ENCODE data around the gene BAZ2B.

The BAZ2B gene

GRCh38 chr2:159461076-159461475 is 155.3 kb downstream of the BAZ2B start:
- no peak for DNase-seq (ENCODE audit: low spot score)

DNA sequence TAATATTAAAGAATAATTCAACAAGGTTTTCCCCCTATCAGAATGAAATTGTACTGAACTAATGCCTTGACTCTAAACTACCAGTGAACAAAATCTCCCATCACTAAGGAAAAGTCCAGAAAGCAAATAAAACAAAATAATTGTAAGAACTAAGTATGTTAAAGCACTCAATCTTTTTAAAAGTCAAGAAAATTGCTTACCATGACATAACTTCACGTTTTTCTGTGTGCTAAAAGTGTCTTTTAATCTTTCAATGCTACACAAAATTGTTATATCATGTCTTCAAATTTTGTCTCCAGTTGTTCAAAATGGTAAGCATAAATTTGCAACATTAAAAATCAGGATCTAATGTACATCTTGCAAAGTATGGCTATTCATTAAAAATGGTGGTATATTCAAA is 156.1 kb downstream of the BAZ2B start:
- no peak for DNase-seq (ENCODE audit: low spot score)

DNA sequence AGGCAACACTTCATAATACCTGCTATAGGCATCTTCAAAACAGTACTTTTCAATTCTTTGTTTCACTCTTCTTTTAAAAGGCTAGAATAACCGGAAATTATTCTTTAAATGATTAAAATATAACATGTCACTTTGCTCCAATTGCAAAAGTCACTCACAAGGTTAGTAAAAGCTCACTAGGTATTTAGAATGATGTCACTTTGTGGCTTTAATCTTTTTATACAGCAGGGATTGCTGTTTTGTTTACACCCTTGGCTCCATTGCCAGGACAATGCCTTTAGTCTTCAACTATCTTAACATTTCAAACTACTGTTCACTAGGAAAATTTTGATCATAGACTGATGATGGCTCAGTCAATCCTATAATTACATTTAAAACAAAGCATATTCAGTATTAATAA is 157.1 kb downstream of the BAZ2B start:
- DNase-seq (ENCODE audit: low spot score), result no peak

- DNase-seq (ENCODE audit: low spot score), result no peak
Observed at GRCh38 chr2:159457589-159457988, 158.8 kb downstream of the BAZ2B start.

- DNase-seq (ENCODE audit: low spot score), result no peak
Observed at GRCh38 chr2:159456500-159457426, 159.6 kb downstream of the BAZ2B start.

DNA sequence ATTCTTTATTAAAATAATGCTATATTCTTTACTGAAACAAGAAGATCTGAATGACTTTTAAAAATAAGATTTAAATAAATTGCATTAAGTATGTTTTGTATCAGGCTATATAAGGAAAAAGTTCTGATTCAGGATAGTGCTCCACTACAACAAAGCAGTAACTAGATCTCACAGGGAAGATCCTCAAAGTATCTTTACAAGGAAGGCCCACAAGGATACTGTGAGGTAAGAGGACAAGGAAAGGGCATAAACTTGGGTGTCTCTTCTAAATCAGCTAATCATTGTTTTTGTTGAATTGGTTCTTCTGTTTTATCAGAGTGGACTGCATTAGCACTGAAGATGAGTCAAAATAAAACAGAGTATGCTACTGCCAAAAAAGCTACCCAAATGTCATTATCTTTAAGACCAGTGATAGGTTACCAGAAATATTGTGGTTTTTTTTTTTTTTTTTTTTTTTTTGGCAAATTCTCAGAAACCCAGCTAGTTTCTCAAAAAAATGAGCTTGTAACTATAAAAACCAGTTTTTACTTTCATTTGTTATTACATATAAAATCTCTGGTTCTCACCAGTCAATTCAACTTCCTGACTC is 160.9 kb downstream of the BAZ2B start:
- no peak for DNase-seq (ENCODE audit: low spot score)

DNA sequence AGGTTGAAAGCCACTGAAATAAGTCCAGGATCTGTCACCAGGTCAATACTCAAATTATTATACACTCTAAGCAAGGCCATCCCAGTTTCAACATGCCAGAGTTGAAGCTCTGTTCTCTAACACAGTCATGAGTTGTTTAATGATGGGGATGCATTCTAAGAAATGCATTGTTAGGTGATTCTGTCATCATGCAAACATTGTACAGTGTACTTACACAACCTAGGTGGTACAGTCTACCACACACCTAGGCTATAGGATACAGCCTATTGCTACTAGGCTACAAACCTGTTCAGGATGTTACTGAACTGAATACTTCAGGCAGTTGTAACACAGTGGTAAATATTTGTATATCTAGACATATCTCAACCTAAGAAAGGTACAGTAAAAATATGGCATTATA is 162.2 kb downstream of the BAZ2B start:
- no peak for DNase-seq (ENCODE audit: low spot score)

DNA sequence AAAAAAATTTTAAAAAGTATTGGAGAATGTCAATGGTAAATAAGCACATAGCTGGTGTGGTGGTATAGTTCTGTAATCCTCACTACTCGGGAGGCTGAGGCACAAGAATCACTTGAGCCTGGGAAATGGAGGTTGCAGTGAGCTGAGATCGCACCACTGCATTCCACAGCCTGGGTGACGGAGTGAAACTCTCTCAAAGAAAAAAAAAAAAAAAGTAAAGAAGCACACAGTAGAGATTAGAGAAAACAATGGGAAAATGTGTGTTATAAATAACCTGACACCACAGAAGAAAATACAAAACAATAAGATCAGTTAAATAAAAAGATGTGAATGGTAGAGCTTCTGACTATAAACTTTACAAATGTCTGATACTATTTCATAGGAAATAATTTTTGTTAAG is 166.2 kb downstream of the BAZ2B start:
- DNase-seq (ENCODE audit: low spot score), result no peak

DNA sequence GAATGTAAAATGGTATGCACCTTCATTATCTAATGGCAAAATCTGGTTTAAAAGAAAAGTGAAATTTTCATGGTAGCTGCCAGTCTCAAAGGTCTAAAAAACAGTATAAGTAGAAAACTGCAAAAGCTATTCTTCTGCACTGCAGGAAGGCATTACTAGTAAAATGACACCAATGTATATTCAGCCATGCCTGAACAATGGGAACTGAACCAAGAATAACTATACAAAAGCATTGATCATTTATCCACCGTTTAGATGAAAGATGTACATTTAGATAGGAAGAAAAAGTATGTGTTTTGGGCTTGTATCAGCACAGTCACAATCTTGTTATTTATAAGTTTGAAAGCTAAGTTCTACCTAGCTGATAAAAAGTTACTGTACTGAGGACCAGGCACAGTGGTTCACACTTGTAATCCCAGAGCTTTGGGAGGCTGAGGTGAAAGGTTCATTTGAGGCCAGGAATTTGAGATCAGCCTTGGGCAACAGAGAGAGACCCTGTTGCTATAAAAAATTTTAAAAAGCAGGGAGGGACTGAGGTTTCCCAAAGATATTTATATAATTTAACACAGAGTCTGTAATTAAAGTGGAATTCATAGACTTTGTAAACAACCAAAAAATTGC is 166.7 kb downstream of the BAZ2B start:
- DNase-seq (ENCODE audit: low spot score), result no peak

DNA sequence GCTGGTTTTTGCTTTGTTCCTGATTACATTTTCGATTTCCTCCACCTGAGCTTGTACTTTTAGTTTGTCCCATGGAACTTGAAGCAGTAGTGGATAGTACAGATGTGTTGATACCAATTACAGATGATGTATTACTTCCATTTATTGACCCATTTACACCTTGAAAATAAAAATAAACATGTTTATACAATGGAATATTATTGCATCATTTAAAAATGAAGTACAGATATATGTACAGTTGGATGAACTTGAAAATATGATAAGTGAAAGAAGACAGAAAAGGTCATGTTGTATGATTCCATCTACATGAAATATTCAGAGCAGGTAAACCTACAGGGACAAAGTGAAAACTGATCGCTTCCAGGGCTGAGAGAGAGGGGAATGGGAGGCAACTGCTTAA is 169.5 kb downstream of the BAZ2B start:
- no peak for DNase-seq (ENCODE audit: low spot score)

GRCh38 chr2:159446201-159446600 is 170.1 kb downstream of the BAZ2B start:
- DNase-seq (ENCODE audit: low spot score), result no peak

DNA sequence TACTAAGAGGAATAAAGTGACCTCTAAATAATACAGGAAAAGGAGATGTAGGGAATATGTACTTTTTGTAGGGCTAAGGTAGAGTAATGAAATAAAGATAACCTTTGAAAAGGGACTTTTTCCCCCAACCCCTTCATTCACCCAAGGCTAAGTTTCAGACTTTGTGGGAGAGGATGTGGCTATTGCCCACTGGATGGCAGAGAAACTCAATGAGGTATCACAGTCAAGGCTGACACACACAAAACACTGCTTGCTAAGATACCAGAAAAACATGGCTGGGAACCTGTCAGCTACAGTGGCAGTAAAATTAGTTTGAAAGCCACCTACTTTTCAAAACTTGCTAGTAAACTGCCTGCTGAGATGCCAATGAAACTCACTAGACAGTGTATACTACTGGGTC is 171.0 kb downstream of the BAZ2B start:
- DNase-seq (ENCODE audit: low spot score), result no peak

DNA sequence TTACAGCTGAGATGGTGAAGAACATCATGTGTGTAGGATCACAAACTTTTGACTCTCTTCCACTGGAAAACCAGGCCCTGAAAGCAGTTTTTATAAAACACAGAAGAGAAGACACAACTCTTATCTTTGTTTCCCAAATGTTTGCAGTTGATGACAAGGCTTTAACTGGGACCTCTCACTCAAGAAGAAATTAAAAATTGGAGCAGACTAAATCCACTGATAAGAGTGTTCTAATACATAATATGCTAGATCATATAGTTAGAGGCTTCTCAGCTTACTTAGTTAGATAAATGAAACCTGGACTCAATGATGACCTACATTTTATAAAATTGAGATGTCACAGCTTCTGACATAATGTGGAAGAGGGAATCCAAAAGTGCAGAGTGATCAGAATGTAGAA is 171.6 kb downstream of the BAZ2B start:
- DNase-seq (ENCODE audit: low spot score), result no peak

GRCh38 chr2:159442159-159442852 is 174.0 kb downstream of the BAZ2B start:
- no peak for DNase-seq (ENCODE audit: low spot score)

GRCh38 chr2:159441182-159441581 is 175.2 kb downstream of the BAZ2B start:
- no peak for DNase-seq (ENCODE audit: low spot score)

- DNase-seq (ENCODE audit: low spot score), result no peak
Observed at GRCh38 chr2:159439421-159439820, 176.9 kb downstream of the BAZ2B start.

DNA sequence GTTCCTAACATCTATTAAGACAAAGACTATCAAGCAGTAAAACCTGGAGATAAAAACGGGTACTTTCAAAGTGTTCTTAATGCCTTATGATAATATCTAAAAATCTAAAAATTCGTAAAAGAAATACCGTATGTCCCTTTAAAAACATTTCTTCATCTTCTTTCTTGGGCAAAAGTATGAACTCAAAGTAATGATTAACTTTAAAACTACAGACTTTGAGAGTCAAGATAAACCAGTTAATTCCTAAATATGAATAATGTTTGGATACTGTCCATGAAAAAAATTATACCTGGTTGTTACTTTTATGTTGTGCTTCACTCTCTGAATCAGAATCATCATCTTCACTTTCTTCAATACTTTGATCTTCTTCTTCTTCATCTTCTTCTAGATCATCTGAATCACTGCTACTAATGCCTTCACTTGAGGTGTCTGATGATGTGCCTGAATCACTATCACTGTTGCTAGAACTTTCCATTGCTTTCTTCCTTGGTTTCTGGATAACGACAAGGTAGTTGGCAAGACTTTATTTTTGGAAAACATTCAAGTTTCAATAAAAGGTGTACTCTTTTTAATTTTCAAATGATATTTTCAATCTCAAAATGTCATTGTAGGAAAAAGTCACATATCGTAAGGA is 177.5 kb downstream of the BAZ2B start:
- DNase-seq (ENCODE audit: low spot score), result no peak

GRCh38 chr2:159438284-159438683 is 178.1 kb downstream of the BAZ2B start:
- no peak for DNase-seq (ENCODE audit: low spot score)

DNA sequence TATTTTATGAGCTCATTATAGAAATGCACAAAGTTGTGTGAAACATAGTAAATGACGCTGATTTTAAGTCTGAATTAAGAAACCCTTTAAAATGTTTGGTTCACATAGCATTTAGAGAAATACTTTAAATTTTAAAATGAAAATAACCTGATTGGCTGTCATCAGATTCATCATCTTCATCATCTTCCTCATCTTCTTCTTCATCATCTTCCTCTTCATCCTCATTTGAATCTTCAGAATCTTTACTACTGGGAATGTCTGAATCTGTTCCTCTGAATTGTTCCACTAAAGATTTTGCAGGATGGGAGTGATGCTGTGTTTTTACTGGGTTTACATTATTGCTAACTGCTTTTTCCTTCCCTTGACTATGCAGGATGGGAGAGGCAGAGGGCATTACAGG is 183.7 kb downstream of the BAZ2B start:
- DNase-seq (ENCODE audit: low spot score), result no peak

- DNase-seq (ENCODE audit: low spot score), result no peak
Observed at GRCh38 chr2:159427048-159427447, 189.3 kb downstream of the BAZ2B start.

- no peak for DNase-seq (ENCODE audit: low spot score)
Observed at GRCh38 chr2:159419403-159419802, 196.9 kb downstream of the BAZ2B start.

DNA sequence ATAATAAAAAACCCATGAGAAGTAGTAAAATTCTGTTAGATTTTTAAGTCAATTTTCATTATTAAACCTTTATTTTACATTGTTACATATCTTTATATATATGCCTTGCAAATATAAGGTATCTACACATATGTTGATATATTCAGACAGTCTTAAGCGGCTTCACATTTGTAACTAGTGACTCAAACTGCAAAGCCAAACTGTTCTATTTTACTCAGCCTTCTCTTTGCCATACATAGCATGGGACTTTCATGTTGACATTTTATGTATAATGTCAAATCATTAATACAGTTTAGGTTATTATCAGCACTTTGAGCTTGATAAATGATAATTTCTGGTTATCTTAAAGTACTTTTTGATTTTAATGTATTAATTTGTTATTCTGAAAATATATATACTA is 204.9 kb downstream of the BAZ2B start:
- no peak for DNase-seq (ENCODE audit: low spot score)
